Measurements from ENCODE around the gene PARD3. TPM values are rescaled to one million over a fixed set of nuclear protein-coding genes. Genes with fewer than 3 reads are reported as not detected.

Gene PARD3
- total RNA-seq, 4 donors from 2014 or later: 30.9 to 54.6 (median 40.0) TPM

- no peak for ATAC-seq (ENCODE audit: low FRiP score)
- DNase-seq (ENCODE audit: low spot score): no peak
- no peak for TF ChIP-seq CTCF (IDR thresholded peaks at IDR 0.05)
Observed at GRCh38 chr10:34107626-34108516, 707.2 kb downstream of the PARD3 start.

GRCh38 chr10:34106356-34106885 lies 708.7 kb downstream of the PARD3 start:
- ATAC-seq (ENCODE audit: low FRiP score): no peak
- no peak for DNase-seq (ENCODE audit: low spot score)
- TF ChIP-seq CTCF (IDR thresholded peaks at IDR 0.05): no peak

GRCh38 chr10:34104829-34105572 lies 710.1 kb downstream of the PARD3 start:
- ATAC-seq (ENCODE audit: low FRiP score) (no peak), DNase-seq (ENCODE audit: low spot score) (no peak)
- no peak for TF ChIP-seq CTCF (IDR thresholded peaks at IDR 0.05)

- DNase-seq (ENCODE audit: low spot score): no peak
- no peak for TF ChIP-seq CTCF (IDR thresholded peaks at IDR 0.05)
- ATAC-seq (ENCODE audit: low FRiP score): no peak
Observed at GRCh38 chr10:34102893-34103506, 712.1 kb downstream of the PARD3 start.

- ATAC-seq (ENCODE audit: low FRiP score) (peak; percentile 54), DNase-seq (ENCODE audit: low spot score) (no peak)
- no peak for TF ChIP-seq CTCF (IDR thresholded peaks at IDR 0.05)
Observed at GRCh38 chr10:34102237-34102673, 712.8 kb downstream of the PARD3 start.

- ATAC-seq (ENCODE audit: low FRiP score) (no peak), DNase-seq (ENCODE audit: low spot score) (no peak)
- no peak for TF ChIP-seq CTCF (IDR thresholded peaks at IDR 0.05)
Observed at GRCh38 chr10:34101001-34101400, 714.1 kb downstream of the PARD3 start.
